ENCODE results near the gene CDC37. TPM values are rescaled to one million over a fixed set of nuclear protein-coding genes. Genes with fewer than 3 reads are reported as not detected.
"Not testable (repeated sequence)": the region's sequence is repeated elsewhere in the genome, so short reads cannot be mapped to it uniquely, and the experiment has no call there.

CDC37 gene
- total RNA-seq, 1 experiment from 2014 or later: 311 TPM

GRCh38 chr19:10419646-10420443, 16.5 kb upstream of the CDC37 start:
- peak; percentile 54 for DNase-seq (ENCODE audit: low read depth)

- no peak for DNase-seq (ENCODE audit: low read depth)
These were observed 15.9 kb upstream of the CDC37 start for GRCh38 chr19:10419200-10419645.

GRCh38 chr19:10418485-10419199, 15.3 kb upstream of the CDC37 start:
- no peak for DNase-seq (ENCODE audit: low read depth)

- no peak for DNase-seq (ENCODE audit: low read depth)
These were observed 14.8 kb upstream of the CDC37 start for GRCh38 chr19:10418235-10418484.

- DNase-seq (ENCODE audit: low read depth): no peak
These were observed 14.3 kb upstream of the CDC37 start for GRCh38 chr19:10417541-10418234.

- DNase-seq (ENCODE audit: low read depth): peak; percentile 78
These were observed 13.3 kb upstream of the CDC37 start for GRCh38 chr19:10416380-10417257.

GRCh38 chr19:10416083-10416379, 12.7 kb upstream of the CDC37 start:
- DNase-seq (ENCODE audit: low read depth): no peak

GRCh38 chr19:10412257-10412977, 9.1 kb upstream of the CDC37 start:
- peak; percentile 54 for DNase-seq (ENCODE audit: low read depth)

- DNase-seq (ENCODE audit: low read depth): not testable (repeated sequence)
These were observed 7.9 kb upstream of the CDC37 start for GRCh38 chr19:10411224-10411623.

- no peak for DNase-seq (ENCODE audit: low read depth)
These were observed 5.4 kb upstream of the CDC37 start for GRCh38 chr19:10408511-10409283.

- DNase-seq (ENCODE audit: low read depth): no peak
These were observed 3.8 kb upstream of the CDC37 start for GRCh38 chr19:10407096-10407495.

GRCh38 chr19:10406191-10406590, 2.8 kb upstream of the CDC37 start:
- DNase-seq (ENCODE audit: low read depth): no peak

GRCh38 chr19:10404888-10405820, 1.8 kb upstream of the CDC37 start:
- no peak for DNase-seq (ENCODE audit: low read depth)

GRCh38 chr19:10402441-10403038, 802 bp downstream of the CDC37 start:
- no peak for DNase-seq (ENCODE audit: low read depth)

GRCh38 chr19:10399878-10400277, 3.5 kb downstream of the CDC37 start:
- DNase-seq (ENCODE audit: low read depth): no peak

- not testable (repeated sequence) for DNase-seq (ENCODE audit: low read depth)
These were observed 4.0 kb downstream of the CDC37 start for GRCh38 chr19:10399340-10399739.

- no peak for DNase-seq (ENCODE audit: low read depth)
These were observed 4.5 kb downstream of the CDC37 start for GRCh38 chr19:10398819-10399218.

- DNase-seq (ENCODE audit: low read depth): no peak
These were observed 7.4 kb downstream of the CDC37 start for GRCh38 chr19:10395917-10396316.

GRCh38 chr19:10395436-10395835, 7.9 kb downstream of the CDC37 start:
- DNase-seq (ENCODE audit: low read depth): no peak
